Panc1 (cell line): ENCODE measurements around the gene MCF2L. TPM values are rescaled to one million over a fixed set of nuclear protein-coding genes. Genes with fewer than 3 reads are reported as not detected.

Experiments used
- ATAC-seq: fragments of 200-7000 bp; cut with Tn5 transposase; 2 replicates; pipeline ENCODE4 v1.9.1; 2020; ENCODE audit warnings: mild to moderate bottlenecking, moderate library complexity
- BruUV-seq: library from RNA; stranded (reverse); fragments of 400-500 nt; replicated peaks from 2 replicates; lab custom pipeline; 2021; lab: Mats Ljungman, UMichigan
- CTCF ChIA-PET: fragments of 300-600 bp; sonication (Branson Sonifier 250); formaldehyde crosslinking; loops from one replicate; lab custom pipeline; 2022; ENCODE audit warnings: antibody characterized with exemption; lab: Charles Lee
- POLR2A ChIA-PET: fragments of 300-600 bp; sonication (Branson Sonifier 250); formaldehyde crosslinking; loops from one replicate; lab custom pipeline; 2022; ENCODE audit warnings: antibody characterized with exemption; lab: Charles Lee
- DNase-seq: peaks from one replicate; pipeline ENCODE4 v3.0.0-alpha.2; 2010; ENCODE audit warnings: low read depth, low spot score
- H3K27ac ChIP-seq: 2 replicates; pipeline ENCODE4 v1.5.1; 2011; ENCODE audit warnings: mild to moderate bottlenecking, low read length, inconsistent platforms
- H3K27me3 ChIP-seq: fragments of 200-500 bp; sonication (Bioruptor generic); 2 replicates; pipeline ENCODE4 v1.6.0; 2014; ENCODE audit warnings: low read length, inconsistent platforms; ENCODE audit not compliant: control insufficient read depth, insufficient read depth
- H3K36me3 ChIP-seq: fragments of 200-500 bp; sonication (Bioruptor generic); 2 replicates; pipeline ENCODE4 v1.5.1; 2014; ENCODE audit warnings: inconsistent platforms, mild to moderate bottlenecking, low read length, moderate library complexity; ENCODE audit not compliant: control insufficient read depth, insufficient read depth
- H3K4me1 ChIP-seq: 2 replicates; pipeline ENCODE4 v1.5.1; 2011; ENCODE audit warnings: inconsistent platforms, mild to moderate bottlenecking, low read length, moderate library complexity; ENCODE audit not compliant: control insufficient read depth, insufficient read depth
- H3K4me3 ChIP-seq, 2 experiments: 2 replicates each; pipeline ENCODE4 v1.5.1; 2011 to 2012; ENCODE audit warnings: low read depth in 2 of 2, low read length in 2 of 2, mild to moderate bottlenecking in 2 of 2, inconsistent platforms in 1 of 2, moderate library complexity in 1 of 2
- H3K9me3 ChIP-seq: fragments of 200-500 bp; sonication (Bioruptor generic); 2 replicates; pipeline ENCODE4 v1.5.1; 2014; ENCODE audit warnings: low read depth, mild to moderate bottlenecking, inconsistent platforms, low read length, moderate library complexity; ENCODE audit not compliant: control insufficient read depth, insufficient read depth
- POLR2AphosphoS5 ChIP-seq: IDR thresholded peaks from 2 replicates; pipeline ENCODE4 v1.6.1; 2012; ENCODE audit warnings: mild to moderate bottlenecking, low read depth, low read length, moderate library complexity
- SIN3A ChIP-seq: IDR thresholded peaks from 2 replicates; pipeline ENCODE4 v1.6.1; 2012; ENCODE audit warnings: low read depth, mild to moderate bottlenecking, low read length, moderate library complexity, borderline replicate concordance; ENCODE audit not compliant: insufficient read depth
- TCF7L2 ChIP-seq: IDR thresholded peaks from 2 replicates; pipeline ENCODE4 v1.6.1; 2011; ENCODE audit warnings: mild to moderate bottlenecking, low read depth, low read length, inconsistent platforms
- in situ Hi-C: cut with HindIII; loops from 2 replicates; pipeline ENCODE4 v1.10.0; 2016; ENCODE audit warnings: low sequenced_read_pairs, low pct_unique_long_range_greater_than_20kb
- intact Hi-C: fragments of 100-400 bp; cut with micrococcal nuclease; formaldehyde crosslinking; loops from one replicate; pipeline ENCODE4 v1.10.0; 2022; ENCODE audit not compliant: unreplicated experiment
- total RNA-seq: library from RNA; stranded (reverse); gene quantifications from one replicate; pipeline ENCODE4 v1.2.1, GENCODE V29; 2021; ENCODE audit not compliant: unreplicated experiment
- TF ChIP-seq, protein P1 (sequence below): fragments of 450-650 bp; IDR thresholded peaks from 2 replicates; pipeline ENCODE4 v1.5.1; 2017; ENCODE audit warnings: mild to moderate bottlenecking
- TF ChIP-seq, protein P2 (sequence below), 2 experiments: IDR thresholded peaks; 2 replicates each; pipeline ENCODE4 v1.6.1; 2011 to 2012; ENCODE audit warnings: low read depth in 2 of 2, control low read depth in 1 of 2, low read length in 1 of 2, mild to moderate bottlenecking in 1 of 2, moderate library complexity in 1 of 2; ENCODE audit not compliant: insufficient read depth in 1 of 2

MCF2L gene
- total RNA-seq, 1 experiment from 2014 or later = 0.57 TPM

DNA sequence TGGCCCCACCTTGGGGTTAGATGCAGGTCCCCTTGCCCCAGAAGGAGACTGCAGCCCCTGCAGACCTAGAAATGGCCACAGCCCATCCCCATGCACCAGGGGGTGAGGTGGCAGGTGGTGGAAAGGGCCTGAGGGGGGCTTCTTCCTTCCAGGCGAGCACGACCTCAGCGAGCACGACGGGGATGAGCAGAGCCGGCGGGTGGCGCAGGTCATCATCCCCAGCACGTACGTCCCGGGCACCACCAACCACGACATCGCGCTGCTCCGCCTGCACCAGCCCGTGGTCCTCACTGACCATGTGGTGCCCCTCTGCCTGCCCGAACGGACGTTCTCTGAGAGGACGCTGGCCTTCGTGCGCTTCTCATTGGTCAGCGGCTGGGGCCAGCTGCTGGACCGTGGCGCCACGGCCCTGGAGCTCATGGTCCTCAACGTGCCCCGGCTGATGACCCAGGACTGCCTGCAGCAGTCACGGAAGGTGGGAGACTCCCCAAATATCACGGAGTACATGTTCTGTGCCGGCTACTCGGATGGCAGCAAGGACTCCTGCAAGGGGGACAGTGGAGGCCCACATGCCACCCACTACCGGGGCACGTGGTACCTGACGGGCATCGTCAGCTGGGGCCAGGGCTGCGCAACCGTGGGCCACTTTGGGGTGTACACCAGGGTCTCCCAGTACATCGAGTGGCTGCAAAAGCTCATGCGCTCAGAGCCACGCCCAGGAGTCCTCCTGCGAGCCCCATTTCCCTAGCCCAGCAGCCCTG, 149.4 kb downstream of the MCF2L start:
- DNase-seq = no peak
- in situ Hi-C loops (no loop called here), intact Hi-C loops (no loop called here)
- no peak for TF ChIP-seq TCF7L2
- no peak for TF ChIP-seq SIN3A
- TF ChIP-seq, protein P1, sequence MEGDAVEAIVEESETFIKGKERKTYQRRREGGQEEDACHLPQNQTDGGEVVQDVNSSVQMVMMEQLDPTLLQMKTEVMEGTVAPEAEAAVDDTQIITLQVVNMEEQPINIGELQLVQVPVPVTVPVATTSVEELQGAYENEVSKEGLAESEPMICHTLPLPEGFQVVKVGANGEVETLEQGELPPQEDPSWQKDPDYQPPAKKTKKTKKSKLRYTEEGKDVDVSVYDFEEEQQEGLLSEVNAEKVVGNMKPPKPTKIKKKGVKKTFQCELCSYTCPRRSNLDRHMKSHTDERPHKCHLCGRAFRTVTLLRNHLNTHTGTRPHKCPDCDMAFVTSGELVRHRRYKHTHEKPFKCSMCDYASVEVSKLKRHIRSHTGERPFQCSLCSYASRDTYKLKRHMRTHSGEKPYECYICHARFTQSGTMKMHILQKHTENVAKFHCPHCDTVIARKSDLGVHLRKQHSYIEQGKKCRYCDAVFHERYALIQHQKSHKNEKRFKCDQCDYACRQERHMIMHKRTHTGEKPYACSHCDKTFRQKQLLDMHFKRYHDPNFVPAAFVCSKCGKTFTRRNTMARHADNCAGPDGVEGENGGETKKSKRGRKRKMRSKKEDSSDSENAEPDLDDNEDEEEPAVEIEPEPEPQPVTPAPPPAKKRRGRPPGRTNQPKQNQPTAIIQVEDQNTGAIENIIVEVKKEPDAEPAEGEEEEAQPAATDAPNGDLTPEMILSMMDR = no peak
- no peak for TF ChIP-seq POLR2AphosphoS5
- TF ChIP-seq, protein P2, sequence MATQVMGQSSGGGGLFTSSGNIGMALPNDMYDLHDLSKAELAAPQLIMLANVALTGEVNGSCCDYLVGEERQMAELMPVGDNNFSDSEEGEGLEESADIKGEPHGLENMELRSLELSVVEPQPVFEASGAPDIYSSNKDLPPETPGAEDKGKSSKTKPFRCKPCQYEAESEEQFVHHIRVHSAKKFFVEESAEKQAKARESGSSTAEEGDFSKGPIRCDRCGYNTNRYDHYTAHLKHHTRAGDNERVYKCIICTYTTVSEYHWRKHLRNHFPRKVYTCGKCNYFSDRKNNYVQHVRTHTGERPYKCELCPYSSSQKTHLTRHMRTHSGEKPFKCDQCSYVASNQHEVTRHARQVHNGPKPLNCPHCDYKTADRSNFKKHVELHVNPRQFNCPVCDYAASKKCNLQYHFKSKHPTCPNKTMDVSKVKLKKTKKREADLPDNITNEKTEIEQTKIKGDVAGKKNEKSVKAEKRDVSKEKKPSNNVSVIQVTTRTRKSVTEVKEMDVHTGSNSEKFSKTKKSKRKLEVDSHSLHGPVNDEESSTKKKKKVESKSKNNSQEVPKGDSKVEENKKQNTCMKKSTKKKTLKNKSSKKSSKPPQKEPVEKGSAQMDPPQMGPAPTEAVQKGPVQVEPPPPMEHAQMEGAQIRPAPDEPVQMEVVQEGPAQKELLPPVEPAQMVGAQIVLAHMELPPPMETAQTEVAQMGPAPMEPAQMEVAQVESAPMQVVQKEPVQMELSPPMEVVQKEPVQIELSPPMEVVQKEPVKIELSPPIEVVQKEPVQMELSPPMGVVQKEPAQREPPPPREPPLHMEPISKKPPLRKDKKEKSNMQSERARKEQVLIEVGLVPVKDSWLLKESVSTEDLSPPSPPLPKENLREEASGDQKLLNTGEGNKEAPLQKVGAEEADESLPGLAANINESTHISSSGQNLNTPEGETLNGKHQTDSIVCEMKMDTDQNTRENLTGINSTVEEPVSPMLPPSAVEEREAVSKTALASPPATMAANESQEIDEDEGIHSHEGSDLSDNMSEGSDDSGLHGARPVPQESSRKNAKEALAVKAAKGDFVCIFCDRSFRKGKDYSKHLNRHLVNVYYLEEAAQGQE (IDR thresholded peaks at IDR 0.05; ENCODE audit: insufficient read depth in 1 of 2, low read depth in 2 of 2, low read length in 1 of 2) = no peak
- no TSS peak for BruUV-seq
- H3K9me3 ChIP-seq = no peaks in the 10 kb centered on the region
- H3K27me3 ChIP-seq = no peaks in the 10 kb centered on the region
- POLR2A ChIA-PET = no interaction called here
- no peak overlapping the region for H3K4me3 ChIP-seq
- H3K27ac ChIP-seq = no peak overlapping the region
- H3K36me3 ChIP-seq = no peaks in the 10 kb centered on the region
- ATAC-seq = no peak
- CTCF ChIA-PET = interaction anchor here (0.6 kb wide), 1 partner anchor 13 kb away, joined by 3 read pairs; no protein-coding TSS in a partner anchor
- no peaks in the 10 kb centered on the region for H3K4me1 ChIP-seq

DNA sequence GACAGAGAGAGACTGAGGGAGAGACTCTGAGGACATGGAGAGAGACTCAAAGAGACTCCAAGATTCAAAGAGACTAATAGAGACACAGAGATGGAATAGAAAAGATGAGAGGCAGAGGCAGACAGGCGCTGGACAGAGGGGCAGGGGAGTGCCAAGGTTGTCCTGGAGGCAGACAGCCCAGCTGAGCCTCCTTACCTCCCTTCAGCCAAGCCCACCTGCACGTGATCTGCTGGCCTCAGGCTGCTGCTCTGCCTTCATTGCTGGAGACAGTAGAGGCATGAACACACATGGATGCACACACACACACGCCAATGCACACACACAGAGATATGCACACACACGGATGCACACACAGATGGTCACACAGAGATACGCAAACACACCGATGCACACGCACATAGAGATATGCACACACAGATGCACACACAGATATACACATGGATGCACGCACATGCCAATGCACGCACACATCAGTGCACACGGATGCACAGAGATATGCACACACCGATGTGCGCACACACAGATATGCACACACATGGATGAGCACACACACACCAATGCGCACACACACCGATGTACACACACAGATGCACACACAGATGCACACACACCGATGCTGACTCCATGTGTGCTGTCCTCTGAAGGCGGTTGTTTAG, 150.3 kb downstream of the MCF2L start:
- H3K4me3 ChIP-seq = no peak overlapping the region
- no peaks in the 10 kb centered on the region for H3K4me1 ChIP-seq
- no peak for ATAC-seq
- POLR2A ChIA-PET = no interaction called here
- in situ Hi-C loops = no loop called here
- intact Hi-C loops = no loop called here
- TF ChIP-seq, protein P1 = no peak
- no peaks in the 10 kb centered on the region for H3K27me3 ChIP-seq
- BruUV-seq = no TSS peak
- no peaks in the 10 kb centered on the region for H3K9me3 ChIP-seq
- H3K36me3 ChIP-seq = no peaks in the 10 kb centered on the region
- no peak overlapping the region for H3K27ac ChIP-seq
- CTCF ChIA-PET = interaction anchor here (0.6 kb wide), 1 partner anchor 13 kb away, joined by 3 read pairs; no protein-coding TSS in a partner anchor
- no peak for DNase-seq
